SU-DHL-6 (cell line): ENCODE measurements around the gene SBK3.

Source experiments
- H2AFZ ChIP-seq: fragments of 200-600 bp; sonication (generic); 2 replicates; pipeline ENCODE4 v1.6.1; 2014; ENCODE audit warnings: low read depth, mild to moderate bottlenecking, moderate library complexity, mixed read lengths, antibody characterized with exemption, low read length; ENCODE audit not compliant: severe bottlenecking
- H3F3A ChIP-seq: fragments of 200-600 bp; shearing (Covaris generic); 2 replicates; pipeline ENCODE4 v1.6.0; 2016; ENCODE audit warnings: antibody characterized with exemption, mild to moderate bottlenecking; ENCODE audit not compliant: insufficient read depth
- H3K27ac ChIP-seq: fragments of 200-600 bp; sonication (generic); 2 replicates; pipeline ENCODE4 v1.5.1; 2016; ENCODE audit warnings: low read depth, mild to moderate bottlenecking, low read length, moderate library complexity, mixed read lengths
- H3K27me3 ChIP-seq: fragments of 200-600 bp; sonication (generic), shearing (Covaris generic); 2 replicates; pipeline ENCODE4 v1.6.0; 2014; ENCODE audit warnings: mild to moderate bottlenecking, low read length
- H3K36me3 ChIP-seq: fragments of 200-600 bp; sonication (generic); 2 replicates; pipeline ENCODE4 v1.6.1; 2014; ENCODE audit warnings: mild to moderate bottlenecking, low read length, mixed read lengths
- H3K4me2 ChIP-seq: fragments of 300-600, 200-600 bp; shearing (Covaris generic), sonication (generic); 2 replicates; pipeline ENCODE4 v1.6.0; 2014; ENCODE audit warnings: low read length, low read depth, mild to moderate bottlenecking; ENCODE audit not compliant: poor library complexity, severe bottlenecking
- H3K4me3 ChIP-seq: fragments of 200-600 bp; sonication (generic); 2 replicates; pipeline ENCODE4 v1.5.1; 2014; ENCODE audit warnings: antibody characterized with exemption, low read length, mild to moderate bottlenecking, mixed read lengths; ENCODE audit not compliant: insufficient read depth, poor library complexity, severe bottlenecking
- H3K79me2 ChIP-seq: fragments of 200-600 bp; sonication (generic); 2 replicates; pipeline ENCODE4 v1.6.1; 2014; ENCODE audit warnings: mild to moderate bottlenecking, low read length, moderate library complexity; ENCODE audit not compliant: insufficient read depth
- H3K9ac ChIP-seq: fragments of 200-600 bp; sonication (generic); 2 replicates; pipeline ENCODE4 v1.7.0; 2014; ENCODE audit warnings: mild to moderate bottlenecking, low read length
- H3K9me2 ChIP-seq: fragments of 200-600 bp; sonication (generic); replicated peaks from 2 replicates; pipeline ENCODE4 v1.6.1; 2014; ENCODE audit warnings: low read length; ENCODE audit not compliant: insufficient read depth
- H3K9me3 ChIP-seq: fragments of 200-600 bp; sonication (generic); 2 replicates; pipeline ENCODE4 v1.6.1; 2014; ENCODE audit warnings: low read length, mixed read lengths; ENCODE audit not compliant: insufficient read depth
- H4K20me1 ChIP-seq: fragments of 200-600 bp; sonication (generic); 2 replicates; pipeline ENCODE4 v1.6.1; 2014; ENCODE audit warnings: low read depth, mild to moderate bottlenecking, antibody characterized with exemption, low read length, moderate library complexity, mixed read lengths
- CTCF ChIP-seq: fragments of 200-600 bp; sonication (generic); IDR thresholded peaks from one replicate; pipeline ENCODE4 v1.5.1; 2017; ENCODE audit warnings: antibody characterized with exemption, mild to moderate bottlenecking, low read length, moderate library complexity; ENCODE audit not compliant: insufficient read depth, poor library complexity, severe bottlenecking
- EZH2phosphoT487 ChIP-seq: fragments of 200-600 bp; sonication (generic), shearing (Covaris generic); conservative IDR thresholded peaks from 2 replicates; pipeline ENCODE4 v1.6.1; 2018; ENCODE audit warnings: mild to moderate bottlenecking, antibody characterized with exemption, low read length, moderate library complexity, mixed read lengths

Gene SBK3

GRCh38 chr19:55591555-55591954 is 46.2 kb upstream of the SBK3 start:
- no peaks in the 10 kb centered on the region for H3K9me3 ChIP-seq
- no peaks in the 10 kb centered on the region for H3K79me2 ChIP-seq
- no peaks in the 10 kb centered on the region for H3F3A ChIP-seq
- no peak overlapping the region for H3K4me3 ChIP-seq
- H3K4me2 ChIP-seq = no peak overlapping the region
- H3K9me2 ChIP-seq = no peaks in the 10 kb centered on the region
- no peak for TF ChIP-seq CTCF
- TF ChIP-seq EZH2phosphoT487 = no peak
- no peak overlapping the region for H3K9ac ChIP-seq
- H3K27me3 ChIP-seq = no peaks in the 10 kb centered on the region
- no peak overlapping the region for H2AFZ ChIP-seq
- H4K20me1 ChIP-seq = no peaks in the 10 kb centered on the region
- H3K36me3 ChIP-seq = no peaks in the 10 kb centered on the region
- H3K27ac ChIP-seq = no peak overlapping the region

DNA sequence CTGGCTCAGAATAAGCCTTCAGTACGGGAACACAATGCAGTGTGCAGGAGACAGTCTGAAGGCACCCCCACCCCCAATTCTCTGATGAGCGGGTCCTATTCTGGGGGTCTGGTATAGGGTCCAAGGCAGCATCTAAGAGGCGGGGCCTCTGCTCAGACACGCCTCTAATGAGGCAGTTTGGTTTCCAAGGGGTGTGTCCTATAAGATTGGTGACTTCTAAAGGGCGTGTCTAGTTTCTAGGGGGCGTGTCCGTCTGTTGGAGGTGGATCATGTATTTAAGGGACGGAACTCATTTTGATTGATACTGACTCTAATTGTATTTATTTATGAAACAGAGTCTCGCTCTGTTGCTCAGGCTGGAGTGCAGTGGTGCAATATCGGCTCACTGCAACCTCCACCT is 45.3 kb upstream of the SBK3 start:
- H3K9ac ChIP-seq = no peak overlapping the region
- no peaks in the 10 kb centered on the region for H3K9me2 ChIP-seq
- H3F3A ChIP-seq = no peaks in the 10 kb centered on the region
- H4K20me1 ChIP-seq = no peaks in the 10 kb centered on the region
- H3K9me3 ChIP-seq = no peaks in the 10 kb centered on the region
- no peak overlapping the region for H3K4me3 ChIP-seq
- no peak overlapping the region for H2AFZ ChIP-seq
- no peak overlapping the region for H3K27ac ChIP-seq
- H3K27me3 ChIP-seq = no peaks in the 10 kb centered on the region
- no peak overlapping the region for H3K4me2 ChIP-seq
- TF ChIP-seq EZH2phosphoT487 = no peak
- H3K36me3 ChIP-seq = no peaks in the 10 kb centered on the region
- H3K79me2 ChIP-seq = no peaks in the 10 kb centered on the region

DNA sequence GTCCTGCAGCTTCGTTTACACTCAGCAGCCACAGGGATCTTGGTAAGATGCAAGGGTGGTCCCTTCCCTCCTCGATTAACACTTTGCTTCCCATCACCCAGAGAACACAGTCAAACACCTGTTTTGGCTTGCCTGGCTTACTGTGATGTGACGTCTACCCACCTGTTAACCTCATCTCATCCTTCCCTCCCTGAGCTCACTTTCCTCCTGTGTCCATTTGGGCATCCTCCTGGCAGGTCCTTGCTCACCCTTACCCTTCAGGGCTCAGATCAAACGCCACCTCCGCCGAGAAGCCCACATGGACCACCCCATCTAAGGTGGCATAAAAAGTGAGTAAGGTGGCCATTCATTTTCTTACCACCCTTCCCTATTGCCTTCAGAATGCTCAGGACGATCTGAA is 44.8 kb upstream of the SBK3 start:
- Histone ChIP-seq H3K36me3 (no peaks in the 10 kb centered on the region), H4K20me1 (no peaks in the 10 kb centered on the region), H3K9me3 (no peaks in the 10 kb centered on the region), H3K79me2 (no peaks in the 10 kb centered on the region), H3F3A (no peaks in the 10 kb centered on the region), H3K27me3 (no peaks in the 10 kb centered on the region), H3K9ac (no peak overlapping the region), H3K4me2 (no peak overlapping the region), H3K9me2 (no peaks in the 10 kb centered on the region), H2AFZ (no peak overlapping the region), H3K4me3 (no peak overlapping the region), H3K27ac (no peak overlapping the region)
- TF ChIP-seq EZH2phosphoT487 (no peak), CTCF (no peak)

- no peaks in the 10 kb centered on the region for H3K9me2 ChIP-seq
- no peak overlapping the region for H2AFZ ChIP-seq
- no peaks in the 10 kb centered on the region for H4K20me1 ChIP-seq
- no peaks in the 10 kb centered on the region for H3K36me3 ChIP-seq
- no peak overlapping the region for H3K9ac ChIP-seq
- no peaks in the 10 kb centered on the region for H3K9me3 ChIP-seq
- H3K79me2 ChIP-seq = no peaks in the 10 kb centered on the region
- H3K4me3 ChIP-seq = no peak overlapping the region
- TF ChIP-seq CTCF = no peak
- TF ChIP-seq EZH2phosphoT487 = no peak
- H3F3A ChIP-seq = no peaks in the 10 kb centered on the region
- no peak overlapping the region for H3K27ac ChIP-seq
- no peak overlapping the region for H3K4me2 ChIP-seq
- H3K27me3 ChIP-seq = no peaks in the 10 kb centered on the region
These were observed 43.4 kb upstream of the SBK3 start for GRCh38 chr19:55588738-55589137.
